ENCODE data around the gene RBMS3. TPM values are rescaled to one million over a fixed set of nuclear protein-coding genes. Genes with fewer than 3 reads are reported as not detected.
"Not testable (repeated sequence)": the region's sequence is repeated elsewhere in the genome, so short reads cannot be mapped to it uniquely, and the experiment has no call there.

Gene RBMS3
- total RNA-seq, 1 experiment from 2014 or later: 5.9 TPM

DNA sequence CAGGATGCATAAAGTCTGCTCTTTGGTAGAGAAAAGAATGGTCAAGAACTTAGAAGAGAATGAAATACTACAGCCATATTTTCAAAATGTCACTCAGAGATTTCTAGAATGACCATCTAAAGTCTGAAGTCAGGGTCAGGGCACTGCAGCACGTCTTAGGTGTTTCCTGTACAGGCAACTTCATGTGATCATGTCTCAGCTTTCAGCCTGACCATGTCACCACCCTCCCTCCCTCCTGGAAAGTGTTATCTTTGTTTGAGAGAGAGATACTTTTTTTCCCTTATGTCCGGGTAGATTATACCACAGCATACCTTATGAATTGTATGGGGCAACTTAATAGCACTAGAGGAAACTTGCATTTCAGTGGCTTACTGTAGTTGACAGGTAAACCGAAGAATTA lies 767.6 kb downstream of the RBMS3 start:
- DNase-seq (ENCODE audit: low spot score): no peak
- Histone ChIP-seq H3K4me1 (ENCODE audit: insufficient read depth, low read length, poor library complexity, severe bottlenecking) (peaks cover 46% of the 10 kb centered on the region), H3K27ac (ENCODE audit: low read depth, low read length, poor library complexity, severe bottlenecking) (no peak overlapping the region), H3K36me3 (ENCODE audit: insufficient read depth, low read length, poor library complexity, severe bottlenecking) (no peaks in the 10 kb centered on the region), H3K9me3 (ENCODE audit: low read depth, low read length, poor library complexity, severe bottlenecking) (no peaks in the 10 kb centered on the region), H3K27me3 (replicated peaks; ENCODE audit: insufficient read depth, low read depth, low read length, poor library complexity) (no peaks in the 10 kb centered on the region), H3K4me3 (ENCODE audit: low read depth, low read length, poor library complexity, severe bottlenecking) (no peak overlapping the region)
- ChIA-PET POLR2A (ENCODE audit: low non-redundant PET) (no interaction called here), CTCF (no interaction called here)
- TF ChIP-seq EZH2 (IDR thresholded peaks at IDR 0.05; ENCODE audit: borderline replicate concordance, low read depth, low read length, poor library complexity, severe bottlenecking): no peak
- TF ChIP-seq, protein P1, sequence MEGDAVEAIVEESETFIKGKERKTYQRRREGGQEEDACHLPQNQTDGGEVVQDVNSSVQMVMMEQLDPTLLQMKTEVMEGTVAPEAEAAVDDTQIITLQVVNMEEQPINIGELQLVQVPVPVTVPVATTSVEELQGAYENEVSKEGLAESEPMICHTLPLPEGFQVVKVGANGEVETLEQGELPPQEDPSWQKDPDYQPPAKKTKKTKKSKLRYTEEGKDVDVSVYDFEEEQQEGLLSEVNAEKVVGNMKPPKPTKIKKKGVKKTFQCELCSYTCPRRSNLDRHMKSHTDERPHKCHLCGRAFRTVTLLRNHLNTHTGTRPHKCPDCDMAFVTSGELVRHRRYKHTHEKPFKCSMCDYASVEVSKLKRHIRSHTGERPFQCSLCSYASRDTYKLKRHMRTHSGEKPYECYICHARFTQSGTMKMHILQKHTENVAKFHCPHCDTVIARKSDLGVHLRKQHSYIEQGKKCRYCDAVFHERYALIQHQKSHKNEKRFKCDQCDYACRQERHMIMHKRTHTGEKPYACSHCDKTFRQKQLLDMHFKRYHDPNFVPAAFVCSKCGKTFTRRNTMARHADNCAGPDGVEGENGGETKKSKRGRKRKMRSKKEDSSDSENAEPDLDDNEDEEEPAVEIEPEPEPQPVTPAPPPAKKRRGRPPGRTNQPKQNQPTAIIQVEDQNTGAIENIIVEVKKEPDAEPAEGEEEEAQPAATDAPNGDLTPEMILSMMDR (conservative IDR thresholded peaks at IDR 0.05; ENCODE audit: low read depth, low read length): no peak
- intact Hi-C loops (cut with micrococcal nuclease; ENCODE audit: unreplicated experiment): loop anchor here (10.0 kb wide), 1 partner anchor 506 kb away; no protein-coding TSS in a partner anchor
- BruUV-seq (replicated peaks): no TSS peak

DNA sequence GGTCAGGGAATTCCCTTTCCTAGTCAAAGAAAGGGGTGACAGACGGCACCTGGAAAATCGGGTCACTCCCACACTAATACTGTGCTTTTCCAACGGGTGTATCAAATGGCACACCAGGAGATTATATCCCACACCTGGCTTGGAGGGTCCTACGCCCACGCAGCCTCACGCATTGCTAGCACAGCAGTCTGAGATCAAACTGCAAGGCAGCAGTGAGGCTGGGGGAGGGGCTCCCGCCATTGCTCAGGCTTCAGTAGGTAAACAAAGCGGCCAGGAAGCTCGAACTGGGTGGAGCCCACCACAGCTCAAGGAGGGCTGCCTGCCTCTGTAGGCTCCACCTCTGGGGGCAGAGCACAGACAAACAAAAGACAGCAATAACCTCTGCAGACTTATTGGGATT lies 769.2 kb downstream of the RBMS3 start:
- CTCF ChIA-PET; H3K27ac ChIP-seq (ENCODE audit: low read depth, low read length, poor library complexity, severe bottlenecking); H3K36me3 ChIP-seq (ENCODE audit: insufficient read depth, low read length, poor library complexity, severe bottlenecking); intact Hi-C loops (cut with micrococcal nuclease; ENCODE audit: unreplicated experiment); BruUV-seq (replicated peaks); H3K27me3 ChIP-seq (replicated peaks; ENCODE audit: insufficient read depth, low read depth, low read length, poor library complexity); H3K4me3 ChIP-seq (ENCODE audit: low read depth, low read length, poor library complexity, severe bottlenecking); POLR2A ChIA-PET (ENCODE audit: low non-redundant PET); H3K9me3 ChIP-seq (ENCODE audit: low read depth, low read length, poor library complexity, severe bottlenecking); DNase-seq (ENCODE audit: low spot score): not testable (repeated sequence)
- peaks cover 29% of the 10 kb centered on the region for H3K4me1 ChIP-seq (ENCODE audit: insufficient read depth, low read length, poor library complexity, severe bottlenecking)

DNA sequence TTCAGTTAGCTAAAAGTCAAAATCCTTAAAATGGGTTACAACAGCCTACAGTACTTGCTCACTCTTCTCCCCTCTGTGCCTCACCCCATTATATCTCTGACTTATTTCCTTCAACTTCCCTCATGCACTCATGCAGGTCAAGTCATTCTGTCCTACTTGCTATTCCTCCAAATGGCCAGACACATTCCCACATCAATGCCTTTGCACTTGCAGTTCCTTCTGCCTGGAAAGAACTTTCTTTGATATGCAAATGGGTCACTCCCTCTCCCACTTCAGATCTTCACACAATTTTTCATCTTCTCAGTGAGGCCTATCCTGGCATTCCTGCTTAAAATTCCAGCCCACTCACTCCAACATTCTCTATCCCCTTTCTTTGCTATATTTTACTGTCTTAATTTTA lies 778.4 kb downstream of the RBMS3 start:
- intact Hi-C loops (cut with micrococcal nuclease; ENCODE audit: unreplicated experiment): no loop called here
- Histone ChIP-seq H3K27me3 (replicated peaks; ENCODE audit: insufficient read depth, low read depth, low read length, poor library complexity) (no peaks in the 10 kb centered on the region), H3K4me3 (ENCODE audit: low read depth, low read length, poor library complexity, severe bottlenecking) (no peak overlapping the region), H3K27ac (ENCODE audit: low read depth, low read length, poor library complexity, severe bottlenecking) (no peak overlapping the region), H3K36me3 (ENCODE audit: insufficient read depth, low read length, poor library complexity, severe bottlenecking) (no peaks in the 10 kb centered on the region), H3K4me1 (ENCODE audit: insufficient read depth, low read length, poor library complexity, severe bottlenecking) (no peaks in the 10 kb centered on the region), H3K9me3 (ENCODE audit: low read depth, low read length, poor library complexity, severe bottlenecking) (no peaks in the 10 kb centered on the region)
- POLR2A ChIA-PET (ENCODE audit: low non-redundant PET): no interaction called here
- BruUV-seq (replicated peaks): no TSS peak
- DNase-seq (ENCODE audit: low spot score): no peak
- CTCF ChIA-PET: no interaction called here
- no peak for TF ChIP-seq EZH2 (IDR thresholded peaks at IDR 0.05; ENCODE audit: borderline replicate concordance, low read depth, low read length, poor library complexity, severe bottlenecking)
- TF ChIP-seq, protein P1 (conservative IDR thresholded peaks at IDR 0.05; ENCODE audit: low read depth, low read length): no peak

Data from A673 (cell line).